ENCODE data around the gene STX7. TPM values are rescaled to one million over a fixed set of nuclear protein-coding genes. Genes with fewer than 3 reads are reported as not detected.
A peak's percentile ranks its signal among the peaks of the same experiment; 100 is the strongest.
"Not testable (repeated sequence)": the region's sequence is repeated elsewhere in the genome, so short reads cannot be mapped to it uniquely, and the experiment has no call there.

Gene STX7
- total RNA-seq (10 to 100 TPM; 23.6 to 38.1 (median 29.7) TPM), polyA plus RNA-seq (10 to 100 TPM; 12.6 to 26.7 (median 14.1) TPM)
- long read RNA-seq, donor 1, full-length matches to known transcripts: 14 of 18 reads
- long read RNA-seq, donor 1, partial matches to known transcripts: 1 of 18 reads
- long read RNA-seq, donor 1, other reads (novel, unspliced or antisense): 3 of 18 reads
- long read RNA-seq, donor 2, full-length matches to known transcripts: 39 of 44 reads
- long read RNA-seq, donor 2, partial matches to known transcripts: 1 of 44 reads
- long read RNA-seq, donor 2, other reads (novel, unspliced or antisense): 4 of 44 reads

GRCh38 chr6:132512638-132513632, at the start of gene STX7:
Gene STX7 (minus strand): TSS chr6:132513116. CDS start chr6:132503530, 9,586 bp downstream.
- DNase-seq: peak; percentile 91 to 95
- H3K27me3 ChIP-seq (ENCODE audit: insufficient read depth in 3 of 3, low read length in 2 of 3): no peaks in the 10 kb centered on the region
- no peak for TF ChIP-seq CTCF (IDR thresholded peaks at IDR 0.05)
- no peaks in the 10 kb centered on the region for H3K9me3 ChIP-seq
- WGBS, 3 donors: 1% methylated on average over 65 to 67 of the region's 67 CpGs
- peaks cover 0 to 5% of the 10 kb centered on the region in 2 donors for H3K36me3 ChIP-seq (ENCODE audit: insufficient read depth in 1 of 2, low read depth in 1 of 2)
- intact Hi-C loops (cut with DNase I): no loop called here
- peak within 1 kb of the TSS; percentile 85 for H3K27ac ChIP-seq
- H3K4me3 ChIP-seq: peak within 1 kb of the TSS; percentile 96
- ATAC-seq: peak; percentile 96 to 99 (median 98)
- H3K4me1 ChIP-seq: peaks cover 41% of the 10 kb centered on the region

GRCh38 chr6:132560087-132560486, 47.2 kb upstream of the STX7 start:
- WGBS, 3 donors: 69 to 71% (median 69%) methylated on average over 3 of the region's 3 CpGs
- ATAC-seq; H3K4me3 ChIP-seq; DNase-seq; H3K27me3 ChIP-seq (ENCODE audit: insufficient read depth in 3 of 3, low read length in 2 of 3); H3K36me3 ChIP-seq (ENCODE audit: insufficient read depth in 1 of 2, low read depth in 1 of 2); H3K9me3 ChIP-seq; H3K27ac ChIP-seq; H3K4me1 ChIP-seq; intact Hi-C loops (cut with DNase I): not testable (repeated sequence)

GRCh38 chr6:132552372-132552771, 39.5 kb upstream of the STX7 start, which contains the start of gene TAAR8:
Gene TAAR8 (plus strand): TSS chr6:132552672. CDS start chr6:132552693, 21 bp downstream.
- no peaks in the 10 kb centered on the region for H3K9me3 ChIP-seq
- H3K4me3 ChIP-seq: no peak within 1 kb of the TSS
- H3K36me3 ChIP-seq (ENCODE audit: insufficient read depth in 1 of 2, low read depth in 1 of 2): no peaks in the 10 kb centered on the region
- no peak for DNase-seq
- TF ChIP-seq CTCF (IDR thresholded peaks at IDR 0.05): no peak
- intact Hi-C loops (cut with DNase I): no loop called here
- ATAC-seq: no peak
- peaks cover 0 to 6% (median 0%) of the 10 kb centered on the region in 3 donors for H3K27me3 ChIP-seq (ENCODE audit: insufficient read depth in 3 of 3, low read length in 2 of 3)
- H3K4me1 ChIP-seq: no peaks in the 10 kb centered on the region
- WGBS, 3 donors: 93 to 95% (median 94%) methylated on average over 2 of the region's 2 CpGs
- no peak within 1 kb of the TSS for H3K27ac ChIP-seq

- DNase-seq (no peak), ATAC-seq (no peak)
- WGBS, 3 donors: 70 to 83% (median 75%) methylated on average over 4 of the region's 4 CpGs
- intact Hi-C loops (cut with DNase I): no loop called here
- no peaks in the 10 kb centered on the region for H3K4me1 ChIP-seq
- H3K36me3 ChIP-seq (ENCODE audit: insufficient read depth in 1 of 2, low read depth in 1 of 2): no peaks in the 10 kb centered on the region
- H3K4me3 ChIP-seq: no peak overlapping the region
- TF ChIP-seq CTCF (IDR thresholded peaks at IDR 0.05): no peak
- no peak overlapping the region for H3K27ac ChIP-seq
- peaks cover 0 to 6% (median 0%) of the 10 kb centered on the region in 3 donors for H3K27me3 ChIP-seq (ENCODE audit: insufficient read depth in 3 of 3, low read length in 2 of 3)
- no peaks in the 10 kb centered on the region for H3K9me3 ChIP-seq
Observed at GRCh38 chr6:132551214-132551613, 38.3 kb upstream of the STX7 start.

All from psoas muscle (tissue), 8 donors.